K562 (cell line): ENCODE results near the gene ATP5F1D. TPM values are rescaled to one million over a fixed set of nuclear protein-coding genes. Genes with fewer than 3 reads are reported as not detected.
A peak's percentile ranks its signal among the peaks of the same experiment; 100 is the strongest.

Experiments used
- COPS2 ChIP-seq: fragments of 450-650 bp; conservative IDR thresholded peaks from 2 replicates; pipeline ENCODE4 v1.6.1; 2016; ENCODE audit warnings: mild to moderate bottlenecking, moderate library complexity
- EP400 ChIP-seq: fragments of 450-650 bp; IDR thresholded peaks from 2 replicates; pipeline ENCODE4 v1.6.1; 2017; ENCODE audit warnings: antibody characterized with exemption, mild to moderate bottlenecking, moderate library complexity
- HDAC3 ChIP-seq: fragments of 450-650 bp; IDR thresholded peaks from 2 replicates; pipeline ENCODE4 v1.6.1; 2018; ENCODE audit warnings: borderline replicate concordance, mild to moderate bottlenecking, moderate library complexity; ENCODE audit not compliant: partially characterized antibody
- PHTF2 ChIP-seq: fragments of 250-450 bp; sonication (Bioruptor Pico); IDR thresholded peaks from 2 replicates; pipeline ENCODE4 v1.5.0; 2021; ENCODE audit warnings: mild to moderate bottlenecking
- SETDB1 ChIP-seq: IDR thresholded peaks from one replicate; pipeline ENCODE4 v1.6.1; 2012; ENCODE audit warnings: low read length, control low read depth, inconsistent platforms
- SIX5 ChIP-seq, 2 experiments: IDR thresholded peaks; 2 replicates each; pipeline ENCODE4 v1.6.1; 2011; ENCODE audit warnings: low read length in 2 of 2, borderline replicate concordance in 1 of 2, low read depth in 1 of 2, mild to moderate bottlenecking in 1 of 2, moderate library complexity in 1 of 2; ENCODE audit not compliant: insufficient read depth in 1 of 2
- ZNF143 ChIP-seq: sonication (generic); formaldehyde crosslinking; IDR thresholded peaks from 2 replicates; pipeline ENCODE4 v1.9.0; 2022; ENCODE audit warnings: mild to moderate bottlenecking, missing genetic modification reagents
- ZNF224 ChIP-seq: sonication (generic); formaldehyde crosslinking; IDR thresholded peaks from 2 replicates; pipeline ENCODE4 v1.8.0; 2022; ENCODE audit warnings: mild to moderate bottlenecking, missing genetic modification reagents
- ZNF407 ChIP-seq: fragments of 450-650 bp; IDR thresholded peaks from 2 replicates; pipeline ENCODE4 v1.6.1; 2016; ENCODE audit warnings: low read depth
- polyA plus RNA-seq, 8 experiments: library from polyadenylated mRNA; depleted of rRNA in 4 of 8; stranded (reverse) in 5 of 8; unstranded in 3 of 8; fragments of >200 nt; fragmentation: Nextera tagmentation in 2 of 8; fragmentation: Illumina TruSeq in 1 of 8; extraction: Ambion mirVana in 2 of 8; extraction: Trizol in 1 of 8; gene quantifications; 2 replicates each; pipeline versions ENCODE4 v1.2.1 to v1.2.3, GENCODE V29; 2011 to 2014; ENCODE audit warnings: inconsistent platforms in 1 of 8, missing spikeins in 1 of 8
- total RNA-seq, 7 experiments: library from RNA; depleted of rRNA in 6 of 7; stranded (reverse); fragments of >200 nt in 6 of 7; fragmentation: Illumina TruSeq in 2 of 7; extraction: Trizol in 2 of 7; gene quantifications; 2 replicates each; pipeline versions ENCODE4 v1.2.1 to v1.2.3, GENCODE V29; 2011 to 2021; ENCODE audit warnings: low replicate concordance in 1 of 7
- TF ChIP-seq, protein P1 (sequence below), 2 experiments: fragments of 450-650 bp in 1 of 2; sonication (generic) in 1 of 2; formaldehyde crosslinking in 1 of 2; IDR thresholded peaks; 2 replicates each; pipeline versions ENCODE4 v1.7.1 to v1.9.0; 2016 to 2022; ENCODE audit warnings: inconsistent platforms in 1 of 2, mild to moderate bottlenecking in 1 of 2, missing genetic modification reagents in 1 of 2

The ATP5F1D gene
- total and polyA plus RNA-seq, 9 of the 15 experiments (the other 6 are each of a cell fraction or from before 2014, with no cell fraction given) = 3.9 to 409 (median 36.8) TPM

DNA sequence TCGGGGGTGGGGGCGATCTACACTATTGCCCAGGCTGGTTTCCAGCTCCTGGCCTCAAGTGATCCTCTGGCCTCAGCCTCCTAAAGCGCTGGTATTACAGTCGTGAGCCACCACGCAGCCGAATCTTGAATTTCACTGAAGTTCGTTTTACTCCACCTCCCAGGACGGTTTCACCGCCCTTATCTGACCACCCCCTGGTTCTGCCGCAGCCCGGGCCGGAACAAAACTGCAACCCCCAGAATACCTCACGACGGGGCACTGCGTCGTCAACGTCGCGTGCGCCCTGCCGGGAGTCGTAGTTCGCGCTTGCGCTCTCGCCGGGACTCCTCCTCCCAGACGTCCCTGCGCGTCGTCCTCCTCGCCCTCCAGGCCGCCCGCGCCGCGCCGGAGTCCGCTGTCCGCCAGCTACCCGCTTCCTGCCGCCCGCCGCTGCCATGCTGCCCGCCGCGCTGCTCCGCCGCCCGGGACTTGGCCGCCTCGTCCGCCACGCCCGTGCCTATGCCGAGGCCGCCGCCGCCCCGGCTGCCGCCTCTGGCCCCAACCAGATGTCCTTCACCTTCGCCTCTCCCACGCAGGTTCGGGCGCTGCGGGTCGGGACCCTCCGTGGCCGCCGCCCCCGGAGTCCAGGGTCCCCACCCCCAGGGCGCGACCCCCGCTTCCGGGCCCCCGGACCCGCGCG is at the start of gene ATP5F1D (continued):
- no peak for TF ChIP-seq PHTF2
- TF ChIP-seq, protein P1, sequence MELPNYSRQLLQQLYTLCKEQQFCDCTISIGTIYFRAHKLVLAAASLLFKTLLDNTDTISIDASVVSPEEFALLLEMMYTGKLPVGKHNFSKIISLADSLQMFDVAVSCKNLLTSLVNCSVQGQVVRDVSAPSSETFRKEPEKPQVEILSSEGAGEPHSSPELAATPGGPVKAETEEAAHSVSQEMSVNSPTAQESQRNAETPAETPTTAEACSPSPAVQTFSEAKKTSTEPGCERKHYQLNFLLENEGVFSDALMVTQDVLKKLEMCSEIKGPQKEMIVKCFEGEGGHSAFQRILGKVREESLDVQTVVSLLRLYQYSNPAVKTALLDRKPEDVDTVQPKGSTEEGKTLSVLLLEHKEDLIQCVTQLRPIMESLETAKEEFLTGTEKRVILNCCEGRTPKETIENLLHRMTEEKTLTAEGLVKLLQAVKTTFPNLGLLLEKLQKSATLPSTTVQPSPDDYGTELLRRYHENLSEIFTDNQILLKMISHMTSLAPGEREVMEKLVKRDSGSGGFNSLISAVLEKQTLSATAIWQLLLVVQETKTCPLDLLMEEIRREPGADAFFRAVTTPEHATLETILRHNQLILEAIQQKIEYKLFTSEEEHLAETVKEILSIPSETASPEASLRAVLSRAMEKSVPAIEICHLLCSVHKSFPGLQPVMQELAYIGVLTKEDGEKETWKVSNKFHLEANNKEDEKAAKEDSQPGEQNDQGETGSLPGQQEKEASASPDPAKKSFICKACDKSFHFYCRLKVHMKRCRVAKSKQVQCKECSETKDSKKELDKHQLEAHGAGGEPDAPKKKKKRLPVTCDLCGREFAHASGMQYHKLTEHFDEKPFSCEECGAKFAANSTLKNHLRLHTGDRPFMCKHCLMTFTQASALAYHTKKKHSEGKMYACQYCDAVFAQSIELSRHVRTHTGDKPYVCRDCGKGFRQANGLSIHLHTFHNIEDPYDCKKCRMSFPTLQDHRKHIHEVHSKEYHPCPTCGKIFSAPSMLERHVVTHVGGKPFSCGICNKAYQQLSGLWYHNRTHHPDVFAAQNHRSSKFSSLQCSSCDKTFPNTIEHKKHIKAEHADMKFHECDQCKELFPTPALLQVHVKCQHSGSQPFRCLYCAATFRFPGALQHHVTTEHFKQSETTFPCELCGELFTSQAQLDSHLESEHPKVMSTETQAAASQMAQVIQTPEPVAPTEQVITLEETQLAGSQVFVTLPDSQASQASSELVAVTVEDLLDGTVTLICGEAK (IDR thresholded peaks at IDR 0.05) = no peak; the same call in 1 of the 2 replicates
- TF ChIP-seq, protein P1 (CRISPR knock-in tag; IDR thresholded peaks at IDR 0.05) = no peak
- peak; percentile 93 for TF ChIP-seq ZNF143
- peak; percentile 18; the same call in 1 of the 2 replicates for TF ChIP-seq EP400
- no peak for TF ChIP-seq SETDB1
- TF ChIP-seq COPS2 = no peak
- TF ChIP-seq HDAC3 = no peak
- no peak for TF ChIP-seq ZNF224 (CRISPR knock-in tag)
- peak; percentile 98 for TF ChIP-seq SIX5 (IDR thresholded peaks at IDR 0.05; ENCODE audit: borderline replicate concordance in 1 of 2, insufficient read depth in 1 of 2, low read depth in 1 of 2, low read length in 2 of 2)
- no peak for TF ChIP-seq ZNF407
